Stimulated activated CD4-positive, alpha-beta T cell treated with anti-CD3 and anti-CD28 coated beads, Interleukin-2, amount 100 ng/mL, for 24 hours (primary cell): Measurements from ENCODE around the gene COL19A1.
"Not testable (repeated sequence)": the region's sequence is repeated elsewhere in the genome, so short reads cannot be mapped to it uniquely, and the experiment has no call there.

Experiments used
- DNase-seq, 2 donors: peaks; one replicate each; pipeline ENCODE4 v3.0.0-alpha.2; 2020

The COL19A1 gene

DNA sequence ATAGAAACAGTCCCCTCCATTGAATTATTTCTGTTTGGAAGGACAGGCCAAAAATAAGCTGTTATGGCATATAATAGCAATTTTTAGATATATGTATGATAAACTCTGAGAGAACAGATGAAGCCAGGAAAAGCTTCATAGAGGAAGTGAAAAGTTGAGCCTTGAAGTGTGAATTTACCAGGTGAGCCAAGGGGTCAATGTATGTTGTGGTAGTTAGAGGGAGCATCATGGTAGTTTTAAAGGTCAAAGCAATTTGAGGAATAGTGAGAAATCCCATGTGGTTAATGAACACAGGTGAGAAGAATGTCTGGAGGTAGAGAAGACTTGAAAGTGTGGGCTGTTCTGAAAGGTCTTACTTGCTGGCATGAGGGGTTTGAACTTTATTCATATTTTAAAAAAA is 47.0 kb downstream of the COL19A1 start:
- no peak for DNase-seq

DNA sequence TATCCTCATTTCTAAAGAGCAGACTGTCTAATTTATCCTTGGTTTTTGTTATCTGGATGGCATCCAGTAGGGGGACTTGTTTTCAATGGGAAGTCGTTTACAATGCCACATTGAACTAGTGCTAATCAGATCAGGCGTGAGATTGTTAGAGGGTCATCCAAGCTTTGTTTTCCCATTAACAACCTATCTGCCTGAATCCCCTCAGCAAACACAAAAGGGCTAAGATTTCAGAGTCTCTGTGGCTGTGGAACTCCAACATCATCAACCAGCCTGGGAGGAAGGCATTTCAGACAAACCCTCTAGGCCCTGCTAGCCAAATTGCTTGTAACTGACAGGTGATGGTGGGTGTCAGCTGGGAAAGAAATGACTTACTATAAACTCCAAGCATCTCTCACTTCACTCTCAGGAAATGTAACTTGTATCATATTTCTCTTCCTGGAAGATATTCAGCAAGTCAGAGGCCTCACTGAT is 47.7 kb downstream of the COL19A1 start:
- DNase-seq, result no peak

DNA sequence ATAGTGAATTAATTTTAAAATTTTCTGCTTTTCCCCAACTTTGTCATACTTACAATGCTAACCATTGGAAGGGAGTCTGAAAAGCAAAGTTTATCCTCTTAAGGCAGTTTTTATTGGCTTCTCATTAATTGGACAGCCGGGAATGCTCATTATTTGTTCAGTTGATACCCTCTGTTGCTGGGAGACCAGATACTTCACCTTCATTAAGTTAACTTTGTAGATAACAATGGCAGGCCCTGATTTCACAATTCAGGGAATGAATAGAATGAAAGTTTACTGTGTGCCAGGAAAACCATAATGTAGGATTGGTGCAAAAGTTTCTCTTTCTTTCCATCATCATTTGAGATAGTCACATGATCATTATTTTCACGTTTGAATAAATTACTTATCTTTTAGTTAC is 49.0 kb downstream of the COL19A1 start:
- no peak for DNase-seq

DNA sequence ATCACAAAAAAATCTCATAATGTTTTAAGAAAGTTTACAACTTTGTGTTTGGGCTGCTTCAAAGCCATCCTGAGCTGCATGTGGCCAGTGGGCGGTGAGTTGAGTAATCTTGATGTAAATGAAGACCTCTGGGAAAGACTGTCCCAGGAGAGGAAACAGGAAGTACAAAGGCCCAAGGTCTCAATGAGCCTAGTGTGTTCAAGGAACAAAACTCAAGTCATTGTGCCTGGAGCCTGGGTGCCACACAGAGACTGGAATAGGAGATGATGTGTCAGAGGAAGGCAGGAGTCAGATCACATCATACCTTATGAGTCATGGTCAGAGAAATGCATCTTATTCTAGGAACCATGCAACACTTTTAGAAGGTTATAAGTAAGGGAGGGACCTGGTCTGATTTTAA is 51.5 kb downstream of the COL19A1 start:
- DNase-seq, result no peak

DNA sequence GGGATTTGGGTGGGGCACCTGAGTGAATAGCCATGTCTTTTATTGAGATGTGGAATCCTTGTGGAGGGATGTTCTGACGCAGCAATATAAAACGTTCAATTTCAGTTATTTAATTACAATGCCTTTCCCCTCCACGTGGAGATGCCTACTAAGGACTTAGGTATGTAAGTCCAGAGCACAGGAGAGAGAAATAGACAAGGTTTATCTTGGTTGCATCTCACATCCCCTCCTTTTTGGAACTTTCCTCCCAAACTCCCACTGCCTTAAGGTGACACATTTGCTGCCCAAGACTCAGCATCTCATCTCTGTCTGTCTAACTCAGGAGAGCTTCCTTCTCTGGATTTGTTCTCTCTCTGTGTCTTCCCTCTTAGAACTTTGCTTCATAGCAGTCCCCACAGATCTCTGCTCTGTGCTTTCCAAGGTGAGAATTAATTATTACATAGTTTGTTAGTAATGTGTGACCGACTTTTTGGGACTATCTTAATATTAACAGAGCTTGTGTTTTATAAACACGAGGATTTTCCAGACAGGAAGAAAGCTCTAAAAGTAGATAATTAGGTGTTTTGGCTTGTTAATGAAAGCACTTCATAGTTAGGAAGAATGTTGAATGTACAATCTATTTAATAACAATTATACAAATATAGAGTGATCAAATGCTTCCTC is 52.6 kb downstream of the COL19A1 start:
- DNase-seq, result no peak

DNA sequence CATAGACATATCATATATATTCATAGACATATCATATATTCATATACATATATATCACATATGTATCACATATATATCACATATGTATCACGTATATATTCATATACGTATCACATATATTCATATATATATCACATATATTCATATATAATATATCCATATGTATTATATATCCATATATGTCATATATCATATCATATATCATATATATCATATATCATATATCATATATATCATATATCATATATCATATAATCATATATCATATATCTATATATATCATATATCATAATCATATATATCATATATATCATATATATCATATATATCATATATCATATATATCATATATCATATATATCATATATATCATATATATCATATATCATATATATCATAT is 54.7 kb downstream of the COL19A1 start:
- not testable (repeated sequence) for DNase-seq

DNA sequence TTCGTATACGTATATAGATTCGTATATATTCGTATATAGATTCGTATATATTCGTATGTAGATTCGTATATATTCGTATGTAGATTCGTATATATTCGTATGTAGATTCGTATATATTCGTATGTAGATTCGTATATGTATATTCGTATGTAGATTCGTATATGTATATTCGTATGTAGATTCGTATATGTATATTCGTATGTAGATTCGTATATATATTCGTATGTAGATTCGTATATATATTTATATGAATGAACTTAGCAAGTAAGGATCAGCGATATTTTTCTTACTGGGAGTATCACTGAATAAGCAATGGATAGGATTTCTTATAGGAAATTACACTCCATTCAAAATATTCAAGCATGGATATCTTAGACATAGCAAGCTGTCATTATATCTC is 55.3 kb downstream of the COL19A1 start:
- DNase-seq, result not testable (repeated sequence)

DNA sequence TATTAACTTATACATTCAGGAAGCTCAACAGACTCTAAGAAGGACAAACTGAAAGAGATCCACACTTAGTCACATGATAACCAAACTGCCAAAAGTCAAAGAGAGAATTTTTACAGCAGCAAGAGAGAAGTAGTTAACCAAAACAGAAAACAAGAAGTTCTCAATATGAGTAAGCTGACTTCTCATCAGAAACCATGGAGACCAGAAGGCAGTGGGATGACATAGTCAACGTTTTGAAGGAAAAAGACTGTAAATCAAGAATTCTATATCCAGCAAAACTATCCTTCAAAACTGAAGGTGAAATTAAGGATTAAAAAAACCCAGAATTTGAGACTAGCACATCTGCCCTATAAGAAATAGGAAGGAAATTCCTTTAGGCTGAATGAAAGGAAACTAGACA is 60.4 kb downstream of the COL19A1 start:
- DNase-seq, result no peak

DNA sequence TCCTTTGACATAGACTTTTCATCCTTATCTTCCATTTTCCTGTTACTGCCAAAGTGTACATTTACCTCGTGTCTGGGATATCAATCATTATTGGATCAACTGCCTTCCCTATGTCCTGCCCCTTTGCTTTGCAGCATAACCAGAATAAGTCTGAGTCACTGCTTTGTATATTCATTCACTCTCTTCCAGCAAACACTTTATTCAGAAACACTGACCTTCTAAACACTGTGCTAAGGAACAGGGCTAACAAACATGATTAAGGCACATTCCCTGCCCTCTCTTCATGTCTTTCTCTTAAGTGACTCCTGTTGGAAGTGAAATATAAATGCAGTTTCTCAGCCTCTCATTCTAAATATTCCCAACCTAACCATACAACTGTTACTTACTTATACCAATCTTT is 66.9 kb downstream of the COL19A1 start:
- no peak for DNase-seq

DNA sequence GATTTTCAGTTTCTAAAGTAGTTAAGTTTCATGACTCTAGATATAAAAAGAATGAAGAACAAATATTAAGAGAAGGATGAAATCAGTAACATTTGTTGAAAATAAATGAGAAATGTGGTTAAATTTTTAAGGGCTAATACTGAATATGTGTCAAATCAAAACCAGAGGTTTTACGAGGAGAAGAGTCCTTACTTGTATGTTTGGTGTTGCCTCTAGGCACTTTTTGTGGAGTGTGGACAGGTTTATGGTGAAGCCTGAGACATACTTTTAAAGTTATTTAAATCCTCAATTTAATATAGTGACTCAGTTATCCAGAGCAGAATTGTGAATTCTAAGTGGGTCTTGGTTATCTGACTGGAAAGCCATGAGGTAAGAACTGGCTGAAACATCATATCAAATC is 68.7 kb downstream of the COL19A1 start:
- DNase-seq, result no peak

DNA sequence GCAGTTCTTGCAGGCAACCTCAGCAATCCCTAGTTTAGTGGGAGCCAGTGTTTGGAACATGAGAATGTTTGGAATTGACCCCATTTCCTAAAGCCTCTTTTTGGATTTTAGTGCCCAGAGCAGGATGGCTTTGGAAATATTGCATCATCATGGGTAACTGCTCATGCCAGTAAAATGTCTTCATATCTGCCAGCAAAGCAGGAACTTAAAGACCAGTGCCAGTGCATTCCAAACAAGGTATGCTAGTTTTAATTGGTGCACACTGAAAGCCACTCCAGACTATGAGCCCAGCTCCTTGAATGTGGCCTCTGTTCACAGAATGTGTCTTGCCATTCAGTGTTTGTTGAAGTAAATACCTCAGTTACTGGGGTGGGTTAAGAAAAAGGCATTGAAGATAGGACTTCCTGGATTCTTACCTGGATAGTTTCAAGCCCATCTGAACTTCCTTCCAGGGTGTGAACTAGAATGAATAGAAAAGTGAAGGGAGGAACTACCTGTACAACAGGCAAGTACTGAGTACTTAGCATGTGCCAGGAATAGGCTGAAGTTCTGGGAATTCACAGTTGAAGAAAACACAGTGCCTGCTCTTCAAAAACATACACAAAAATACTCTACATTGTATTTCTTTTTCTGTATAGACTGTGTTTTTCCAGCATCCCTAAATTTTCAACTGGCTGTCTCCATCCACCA is 70.5 kb downstream of the COL19A1 start:
- DNase-seq, result no peak

DNA sequence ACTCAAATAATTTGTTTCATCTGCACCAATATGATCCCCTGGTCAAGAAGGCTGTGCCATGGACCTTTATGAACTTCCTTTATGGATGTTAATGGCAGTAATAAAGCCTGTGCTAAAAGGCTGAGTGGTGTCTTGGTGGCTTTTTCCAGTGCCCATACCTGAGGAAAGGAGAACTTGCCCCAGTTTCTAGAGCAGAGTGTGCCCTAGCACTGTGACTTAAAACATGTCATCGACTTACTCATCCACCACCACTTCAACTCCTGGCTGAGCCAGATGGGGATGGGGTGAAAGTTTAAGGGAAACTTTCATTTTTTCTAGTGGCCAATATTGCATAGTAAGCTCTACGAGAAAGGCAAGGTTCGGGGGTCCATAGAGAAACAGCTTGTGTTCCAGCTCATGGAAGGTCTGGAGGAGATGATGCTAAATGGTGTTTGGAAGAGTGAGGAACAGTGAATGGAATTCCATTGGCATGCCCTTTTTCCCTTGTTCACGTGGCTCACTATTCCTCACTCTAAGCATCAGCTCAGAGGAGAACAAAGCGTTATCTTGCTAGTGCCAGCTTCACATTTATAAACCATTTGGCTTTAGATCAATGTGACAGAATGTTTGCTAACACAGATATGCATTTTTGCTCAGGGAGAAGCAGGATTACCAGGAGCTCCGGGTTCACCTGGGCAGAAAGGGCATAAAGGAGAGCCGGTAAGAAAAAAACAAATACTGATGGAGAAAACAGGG is 71.2 kb downstream of the COL19A1 start:
- no peak for DNase-seq

DNA sequence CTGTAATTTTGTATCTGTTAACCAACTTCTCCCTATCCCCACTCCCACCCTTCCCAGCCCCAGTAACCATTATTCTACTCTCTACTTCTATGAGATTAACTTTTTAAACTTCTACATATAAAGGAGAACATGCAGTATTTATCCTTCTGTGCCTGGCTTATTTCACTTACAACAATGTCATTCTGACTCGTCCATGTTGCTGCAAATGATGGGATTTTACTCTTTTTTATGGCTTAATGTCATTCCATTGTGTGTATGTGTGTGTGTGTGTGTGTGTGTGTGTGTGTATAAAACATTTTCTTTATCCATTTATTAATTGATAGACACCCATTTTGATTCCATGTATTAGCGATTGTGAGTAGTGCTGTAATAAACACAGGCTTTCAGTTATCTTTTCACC is 76.1 kb downstream of the COL19A1 start:
- no peak for DNase-seq

DNA sequence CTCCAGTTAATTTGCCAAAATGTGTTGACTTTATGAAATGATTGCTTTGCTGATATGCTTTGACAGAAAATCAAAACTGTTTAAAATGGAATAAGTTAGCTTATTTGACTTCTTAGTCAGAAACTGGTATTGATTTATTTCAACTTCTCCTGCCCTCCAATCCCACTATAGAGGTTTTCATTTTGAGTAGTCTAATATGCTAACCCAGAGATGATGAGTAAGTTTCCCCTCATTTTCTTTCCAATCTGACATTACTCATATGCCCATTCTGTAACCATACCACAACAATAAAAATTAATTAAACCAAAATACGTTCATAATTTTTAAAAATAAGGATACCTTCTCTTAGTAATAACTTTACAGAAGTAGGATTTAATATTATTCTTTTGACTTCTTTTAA is 78.8 kb downstream of the COL19A1 start:
- no peak for DNase-seq

DNA sequence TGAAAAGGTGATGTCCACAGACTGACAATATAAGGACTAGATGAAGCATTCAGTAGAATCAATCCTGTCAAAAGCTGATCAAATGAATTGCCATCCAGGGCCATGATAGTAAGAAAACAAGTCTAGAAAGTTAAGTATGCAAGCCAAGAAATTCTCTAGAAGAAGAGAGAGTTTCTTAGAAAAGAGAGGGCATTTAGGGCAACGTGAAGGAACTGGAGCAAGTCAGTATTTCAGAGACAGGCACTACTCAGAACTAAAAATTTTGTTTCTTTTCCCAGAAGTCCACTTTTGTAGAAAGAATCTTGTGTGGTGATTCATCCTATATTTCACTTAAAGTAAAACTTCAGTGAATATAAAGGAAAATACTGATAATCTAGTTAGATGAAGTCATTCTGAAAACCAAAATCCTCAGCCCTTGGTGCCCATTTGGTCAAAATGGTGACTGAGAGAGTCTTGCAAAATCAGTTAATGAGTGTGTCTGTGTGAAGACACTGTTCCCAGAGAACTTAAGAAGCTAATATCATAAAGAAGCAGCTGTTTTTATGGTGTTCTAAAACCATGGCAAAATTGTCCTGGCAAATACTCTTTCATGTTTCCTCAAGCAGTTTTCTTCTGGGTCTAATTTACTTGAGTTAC is 82.2 kb downstream of the COL19A1 start:
- DNase-seq, result no peak

DNA sequence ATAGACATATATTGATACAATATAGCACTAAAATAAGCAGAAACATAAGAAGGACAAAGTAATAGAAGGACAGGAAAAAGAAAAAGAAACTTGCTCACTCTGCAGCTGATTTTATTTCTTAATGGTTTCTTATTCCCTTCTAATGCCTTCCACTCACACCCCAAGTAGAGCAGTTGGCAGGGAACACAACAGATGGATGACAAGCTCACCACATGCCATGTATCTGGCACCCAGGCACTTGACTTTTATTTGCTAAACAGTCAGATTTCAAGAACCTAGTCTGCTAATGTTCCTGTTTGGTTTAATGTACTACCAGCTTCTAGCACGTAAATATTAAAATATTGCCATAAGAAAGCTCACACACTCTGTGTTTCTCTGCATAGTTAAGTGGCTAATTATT is 87.1 kb downstream of the COL19A1 start:
- no peak for DNase-seq

DNA sequence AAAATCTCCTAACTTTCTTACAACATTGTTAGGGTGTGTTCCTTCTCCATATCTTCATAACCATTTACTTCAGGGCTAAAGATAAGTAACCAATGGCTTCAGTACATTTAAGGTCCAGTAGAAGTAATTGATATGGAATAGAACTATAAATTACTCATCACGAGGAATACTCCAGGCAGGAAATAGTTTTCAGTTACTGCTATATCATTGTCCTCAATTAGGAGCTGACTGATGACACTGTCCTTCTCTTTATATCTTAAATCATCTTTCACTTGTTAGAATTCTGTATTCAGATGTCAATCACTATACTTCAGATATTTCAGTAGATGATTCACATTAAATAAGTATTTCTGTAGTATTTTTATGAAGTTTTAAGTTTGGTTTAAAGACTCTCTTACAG is 88.4 kb downstream of the COL19A1 start:
- DNase-seq, result no peak

DNA sequence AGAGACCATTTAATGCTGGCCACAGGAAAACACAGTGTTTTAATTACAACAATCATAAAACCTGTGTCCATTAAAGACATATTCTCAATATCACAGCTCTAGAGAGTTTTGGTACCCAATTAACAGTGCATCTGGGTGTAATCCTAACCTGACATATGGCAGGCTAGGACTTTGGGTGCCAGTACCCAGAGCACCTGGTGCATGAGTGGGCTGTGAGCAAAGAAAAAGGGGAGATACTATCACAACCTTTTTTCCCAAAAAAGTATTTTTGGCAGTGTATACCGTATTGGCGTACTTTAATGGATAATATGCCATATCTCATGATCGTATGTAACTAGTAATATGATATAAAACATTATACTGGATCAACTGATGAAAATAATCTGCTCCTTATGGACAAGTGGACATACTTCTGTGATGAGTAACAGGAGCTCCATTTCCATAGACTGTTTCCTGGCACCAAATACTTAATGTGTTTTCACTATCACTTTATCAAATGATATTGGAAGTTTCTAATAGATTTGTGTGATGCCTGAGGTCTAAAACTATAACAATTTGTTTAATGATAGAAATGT is 91.7 kb downstream of the COL19A1 start:
- no peak for DNase-seq

DNA sequence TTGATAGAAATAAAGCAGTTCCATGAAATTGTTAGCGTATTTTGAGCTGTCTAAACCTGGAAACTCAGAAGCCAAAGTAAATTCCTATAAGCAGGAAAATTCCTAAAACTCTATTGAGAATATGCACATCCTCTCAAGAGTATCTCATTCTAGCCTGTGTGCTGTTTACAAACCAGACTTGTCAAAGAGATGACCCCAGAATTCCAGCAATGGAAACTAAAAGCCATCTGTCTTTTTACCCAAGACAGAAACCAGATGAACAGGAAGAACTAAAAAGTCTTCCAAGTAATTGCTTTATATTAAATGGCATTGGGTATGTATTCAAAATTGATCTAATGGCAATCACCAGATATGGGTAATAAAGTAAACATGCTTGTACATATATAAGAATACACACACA is 92.6 kb downstream of the COL19A1 start:
- no peak for DNase-seq

DNA sequence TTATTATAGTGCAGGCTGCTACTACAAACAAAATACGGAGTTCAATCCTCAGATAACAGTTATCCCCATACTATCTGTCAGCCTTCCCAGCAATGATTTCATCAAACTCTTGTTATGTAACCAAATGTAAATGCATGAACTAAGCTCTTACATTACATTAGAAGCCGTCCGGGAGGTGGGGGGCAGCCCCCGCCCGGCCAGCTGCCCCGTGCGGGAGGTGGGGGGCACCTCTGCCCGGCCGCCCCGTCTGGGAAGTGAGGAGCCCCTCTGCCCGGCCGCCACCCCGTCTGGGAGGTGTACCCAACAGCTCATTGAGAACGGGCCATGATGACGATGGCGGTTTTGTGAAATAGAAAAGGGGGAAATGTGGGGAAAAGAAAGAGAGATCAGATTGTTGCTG is 99.6 kb downstream of the COL19A1 start:
- not testable (repeated sequence) for DNase-seq

DNA sequence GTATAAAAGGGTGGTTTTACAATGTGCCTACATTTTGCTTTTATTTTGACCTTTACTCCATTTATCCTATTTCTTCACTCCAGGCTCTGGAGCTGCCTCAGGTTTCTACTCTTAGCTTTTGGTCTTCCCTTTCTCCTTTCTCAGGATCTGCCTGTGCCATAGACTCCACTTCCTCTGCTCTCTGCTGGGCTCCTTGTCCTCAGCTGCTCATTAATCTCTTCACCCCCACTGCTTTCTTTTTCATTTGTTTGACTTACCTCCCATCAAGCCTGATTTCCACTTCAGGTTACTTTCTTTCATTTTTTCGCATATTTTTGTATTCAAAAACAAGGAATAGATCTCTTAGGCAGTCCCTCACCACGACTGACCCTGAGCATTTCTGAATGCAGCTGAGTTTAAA is 106.8 kb downstream of the COL19A1 start:
- DNase-seq, result no peak

DNA sequence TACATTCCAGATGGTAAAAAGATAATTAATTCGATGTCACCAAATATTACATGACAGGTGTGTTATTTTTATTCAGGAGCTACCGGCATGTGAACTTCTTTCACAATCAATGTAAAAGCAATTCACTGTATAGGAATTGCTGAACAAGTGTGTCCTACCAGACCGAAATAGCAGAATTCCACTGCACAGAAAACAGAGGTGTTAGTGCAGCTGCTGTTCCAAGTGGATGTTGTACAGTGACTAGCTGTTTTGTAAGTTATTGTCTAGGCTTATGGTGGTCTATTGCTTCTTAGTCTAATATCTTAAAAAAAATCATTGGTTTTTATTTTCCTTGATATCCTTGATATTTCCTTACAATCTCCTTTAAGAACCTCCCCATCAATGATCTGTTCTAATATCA is 107.4 kb downstream of the COL19A1 start:
- DNase-seq, result no peak

DNA sequence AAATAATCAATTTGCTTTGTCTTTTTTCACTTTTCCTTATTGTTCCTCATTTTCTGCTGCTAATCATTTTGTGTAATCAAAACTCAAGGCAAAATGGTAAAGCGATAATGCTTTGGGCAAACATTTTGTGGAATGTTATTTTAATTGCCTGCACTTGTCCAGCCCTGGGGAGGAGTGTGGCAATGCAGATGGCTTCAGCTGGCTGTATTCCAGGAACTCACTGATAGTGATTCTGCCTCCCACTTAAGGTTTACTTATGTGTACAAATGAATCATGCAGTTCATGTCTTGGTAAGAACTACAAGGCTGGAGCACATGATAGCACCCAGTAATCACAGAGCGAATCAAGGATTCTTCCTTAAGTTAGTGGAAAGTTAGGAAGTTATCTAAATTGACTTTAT is 107.8 kb downstream of the COL19A1 start:
- no peak for DNase-seq
